ENCODE data around the gene NAGA. TPM values are rescaled to one million over a fixed set of nuclear protein-coding genes. Genes with fewer than 3 reads are reported as not detected.

The NAGA gene
- total and polyA plus RNA-seq, 9 donors = 15.1 to 28.7 (median 22.0) TPM

DNA sequence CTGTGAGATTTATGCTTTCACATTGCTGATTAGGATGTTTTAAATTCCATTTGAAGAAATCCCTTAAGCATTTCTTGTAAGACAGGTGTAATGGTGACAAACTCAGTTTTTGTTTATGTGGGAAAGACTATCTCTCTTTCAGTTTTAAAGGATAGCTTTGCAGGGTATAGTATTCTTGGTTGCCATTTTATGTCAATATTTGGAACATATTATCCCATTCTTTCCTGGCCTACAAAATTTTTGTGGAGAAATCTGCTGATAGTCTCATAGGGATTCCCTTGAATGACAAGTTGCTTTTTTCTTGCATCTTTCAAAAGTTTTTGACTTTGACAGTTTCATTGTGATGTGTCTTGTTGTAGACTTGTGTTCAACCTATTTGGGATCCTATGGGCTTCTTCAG is 28.8 kb downstream of the NAGA start:
- no peaks in the 10 kb centered on the region for H3K27me3 ChIP-seq (ENCODE audit: control insufficient read depth, insufficient read depth, low read length)
- no peak overlapping the region for H3K4me3 ChIP-seq (ENCODE audit: low read length)
- H3K36me3 ChIP-seq (ENCODE audit: control insufficient read depth, insufficient read depth, low read length) = no peaks in the 10 kb centered on the region
- H3K9me3 ChIP-seq (replicated peaks; ENCODE audit: control insufficient read depth, low read depth, low read length) = peaks cover 15% of the 10 kb centered on the region
- no peak overlapping the region for H3K27ac ChIP-seq (ENCODE audit: low read length)
- H3K4me1 ChIP-seq (ENCODE audit: control insufficient read depth, insufficient read depth, low read length) = no peaks in the 10 kb centered on the region
- DNase-seq = no peak

DNA sequence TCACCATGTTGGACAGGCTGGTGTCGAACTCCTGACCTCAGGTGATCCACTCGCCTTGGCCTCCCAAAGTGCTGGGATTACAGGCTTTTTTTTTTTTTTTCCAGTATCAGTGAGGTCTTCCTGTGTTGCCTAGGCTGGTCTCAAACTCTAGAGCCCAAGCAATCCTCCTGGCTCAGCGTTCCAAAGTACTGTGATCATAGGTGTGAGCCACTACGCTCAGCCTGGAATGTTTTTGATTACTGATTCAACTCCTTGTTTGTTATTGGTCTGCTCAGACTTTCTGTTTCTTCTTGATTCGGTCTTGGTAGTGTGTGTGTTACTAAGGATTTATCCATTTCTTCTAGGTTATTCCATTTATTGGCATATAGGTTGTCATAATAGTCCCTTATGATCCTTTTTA is 31.3 kb downstream of the NAGA start:
- Histone ChIP-seq H3K27me3 (ENCODE audit: control insufficient read depth, insufficient read depth, low read length) (no peaks in the 10 kb centered on the region), H3K4me1 (ENCODE audit: control insufficient read depth, insufficient read depth, low read length) (no peaks in the 10 kb centered on the region), H3K4me3 (ENCODE audit: low read length) (no peak overlapping the region), H3K27ac (ENCODE audit: low read length) (no peak overlapping the region), H3K36me3 (ENCODE audit: control insufficient read depth, insufficient read depth, low read length) (no peaks in the 10 kb centered on the region), H3K9me3 (replicated peaks; ENCODE audit: control insufficient read depth, low read depth, low read length) (peaks cover 15% of the 10 kb centered on the region)
- WGBS (ENCODE audit: insufficient coverage) = no CpG with 5 or more reads among the region's 5 CpGs
- no peak for DNase-seq

DNA sequence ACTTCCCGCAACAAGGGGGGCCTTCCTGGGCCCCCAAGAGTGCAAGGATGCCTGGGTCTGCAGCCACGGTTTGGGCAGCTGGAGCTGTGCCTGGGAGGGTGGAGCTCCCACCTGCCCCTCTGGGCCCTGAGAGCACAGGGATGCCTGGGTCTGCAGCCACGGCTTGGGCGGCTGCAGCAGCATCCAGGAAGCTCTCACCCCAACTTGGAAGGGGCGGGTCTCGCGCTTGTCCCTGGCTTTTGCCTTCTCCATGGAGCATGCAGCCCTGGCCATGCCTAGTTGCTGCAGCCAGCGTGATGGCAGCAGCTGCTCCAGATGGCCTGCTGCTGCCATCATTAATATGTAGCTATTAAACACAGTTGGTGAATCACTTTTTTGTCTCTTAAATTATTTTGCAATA is 35.4 kb downstream of the NAGA start:
- no peak overlapping the region for H3K27ac ChIP-seq (ENCODE audit: low read length)
- 78% methylated on average over 7 of the region's 8 CpGs for WGBS (ENCODE audit: insufficient coverage)
- H3K4me1 ChIP-seq (ENCODE audit: control insufficient read depth, insufficient read depth, low read length) = no peaks in the 10 kb centered on the region
- H3K9me3 ChIP-seq (replicated peaks; ENCODE audit: control insufficient read depth, low read depth, low read length) = peaks cover 10% of the 10 kb centered on the region
- no peak overlapping the region for H3K4me3 ChIP-seq (ENCODE audit: low read length)
- no peaks in the 10 kb centered on the region for H3K27me3 ChIP-seq (ENCODE audit: control insufficient read depth, insufficient read depth, low read length)
- no peaks in the 10 kb centered on the region for H3K36me3 ChIP-seq (ENCODE audit: control insufficient read depth, insufficient read depth, low read length)
- DNase-seq = no peak

DNA sequence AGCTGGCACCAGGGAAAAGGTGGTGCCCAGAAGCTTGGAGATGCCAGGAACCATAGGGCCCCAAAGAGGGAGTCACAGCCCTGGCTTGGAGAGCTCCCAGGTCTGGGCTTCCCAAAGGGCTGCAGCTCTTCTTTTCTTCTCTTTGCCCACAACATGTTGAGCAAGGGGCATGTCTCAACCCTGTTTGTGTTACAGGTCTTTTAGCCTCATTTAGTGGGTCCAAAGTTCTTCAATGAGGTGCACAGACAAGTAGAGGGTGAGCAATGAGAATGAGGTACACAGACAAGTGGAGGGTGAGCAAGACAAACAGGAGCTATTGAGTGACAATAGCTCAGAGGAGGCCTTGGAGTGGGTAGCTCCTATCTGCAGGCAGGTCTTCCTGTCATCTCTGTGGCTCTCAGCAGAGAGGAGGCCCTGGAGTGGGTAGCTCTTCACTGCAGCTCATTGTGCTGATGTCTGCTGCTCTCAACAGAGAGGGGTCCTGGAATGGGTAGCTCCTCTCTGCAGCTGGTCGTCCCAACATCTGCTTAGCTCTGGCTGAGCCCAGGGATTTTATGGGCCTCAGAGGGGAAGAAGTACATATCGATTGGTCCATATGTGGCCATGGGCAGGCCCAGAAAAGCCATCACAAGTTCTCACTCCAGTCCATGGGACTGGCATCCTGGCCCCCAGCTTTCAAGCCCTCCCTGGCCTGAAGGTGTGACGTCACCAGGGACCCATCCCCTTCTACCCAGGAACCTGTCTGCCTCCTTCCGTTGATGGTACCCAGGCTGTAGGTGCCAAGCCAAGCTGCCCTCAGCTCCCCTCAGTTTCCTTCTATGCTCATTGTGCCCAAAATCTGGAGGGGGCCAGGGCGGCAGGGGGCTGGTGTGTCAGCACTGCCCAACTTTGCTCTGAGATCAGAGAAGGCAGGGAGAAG is 37.1 kb downstream of the NAGA start:
- WGBS (ENCODE audit: insufficient coverage) = 86% methylated on average over 5 of the region's 5 CpGs
- no peak for DNase-seq
- Histone ChIP-seq H3K27ac (ENCODE audit: low read length) (no peak overlapping the region), H3K4me3 (ENCODE audit: low read length) (no peak overlapping the region), H3K9me3 (replicated peaks; ENCODE audit: control insufficient read depth, low read depth, low read length) (peaks cover 10% of the 10 kb centered on the region), H3K36me3 (ENCODE audit: control insufficient read depth, insufficient read depth, low read length) (no peaks in the 10 kb centered on the region), H3K4me1 (ENCODE audit: control insufficient read depth, insufficient read depth, low read length) (no peaks in the 10 kb centered on the region), H3K27me3 (ENCODE audit: control insufficient read depth, insufficient read depth, low read length) (no peaks in the 10 kb centered on the region)

DNA sequence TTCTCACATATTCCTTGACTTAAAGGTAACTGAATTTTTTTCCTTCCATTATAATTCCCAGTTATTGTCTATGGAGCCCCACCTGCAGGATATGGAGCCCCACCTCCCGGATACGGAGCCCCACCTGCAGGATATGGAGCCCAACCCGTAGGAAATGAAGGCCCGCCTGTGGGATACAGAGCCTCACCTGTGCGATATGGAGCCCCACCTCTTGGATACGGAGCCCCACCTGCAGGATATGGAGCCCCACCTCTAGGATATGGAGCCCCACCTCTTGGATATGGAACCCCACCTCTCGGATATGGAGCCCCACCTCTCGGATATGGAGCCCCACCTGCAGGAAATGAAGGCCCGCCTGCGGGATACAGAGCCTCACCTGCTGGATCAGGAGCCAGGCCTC is 43.9 kb downstream of the NAGA start:
- H3K27me3 ChIP-seq (ENCODE audit: control insufficient read depth, insufficient read depth, low read length) = no peaks in the 10 kb centered on the region
- 87% methylated on average over 8 of the region's 10 CpGs for WGBS (ENCODE audit: insufficient coverage)

DNA sequence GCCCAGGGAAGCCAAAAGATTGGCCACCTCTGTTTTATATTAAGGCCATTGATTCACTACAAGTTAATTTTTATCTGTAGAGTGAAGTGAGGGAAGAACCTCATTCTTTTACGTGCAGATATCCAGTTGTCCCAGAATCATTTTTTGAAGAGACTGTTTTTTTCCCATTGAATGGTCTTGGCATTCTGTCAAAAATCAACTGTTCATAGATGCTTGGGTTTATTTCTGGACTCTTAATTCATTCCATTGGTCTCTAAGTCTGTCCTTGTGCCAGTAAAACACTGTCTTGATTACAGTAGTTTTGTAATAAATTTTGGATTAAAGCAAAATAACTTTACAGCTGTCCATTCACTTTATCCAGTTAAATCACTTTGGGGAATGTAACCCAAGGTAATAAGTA is 45.2 kb downstream of the NAGA start:
- Histone ChIP-seq H3K4me3 (ENCODE audit: low read length) (no peak overlapping the region), H3K27me3 (ENCODE audit: control insufficient read depth, insufficient read depth, low read length) (no peaks in the 10 kb centered on the region), H3K4me1 (ENCODE audit: control insufficient read depth, insufficient read depth, low read length) (no peaks in the 10 kb centered on the region), H3K27ac (ENCODE audit: low read length) (no peak overlapping the region), H3K9me3 (replicated peaks; ENCODE audit: control insufficient read depth, low read depth, low read length) (no peaks in the 10 kb centered on the region), H3K36me3 (ENCODE audit: control insufficient read depth, insufficient read depth, low read length) (no peaks in the 10 kb centered on the region)
- WGBS (ENCODE audit: insufficient coverage) = no CpG with 5 or more reads among the region's 1 CpG
- DNase-seq = peak; percentile 20

More for the DNA sequence above, 43.9 kb downstream of the NAGA start:
- DNase-seq = no peak
- no peak overlapping the region for H3K4me3 ChIP-seq (ENCODE audit: low read length)
- no peaks in the 10 kb centered on the region for H3K36me3 ChIP-seq (ENCODE audit: control insufficient read depth, insufficient read depth, low read length)
- H3K27ac ChIP-seq (ENCODE audit: low read length) = no peak overlapping the region
- no peaks in the 10 kb centered on the region for H3K9me3 ChIP-seq (replicated peaks; ENCODE audit: control insufficient read depth, low read depth, low read length)
- H3K4me1 ChIP-seq (ENCODE audit: control insufficient read depth, insufficient read depth, low read length) = no peaks in the 10 kb centered on the region

DNA sequence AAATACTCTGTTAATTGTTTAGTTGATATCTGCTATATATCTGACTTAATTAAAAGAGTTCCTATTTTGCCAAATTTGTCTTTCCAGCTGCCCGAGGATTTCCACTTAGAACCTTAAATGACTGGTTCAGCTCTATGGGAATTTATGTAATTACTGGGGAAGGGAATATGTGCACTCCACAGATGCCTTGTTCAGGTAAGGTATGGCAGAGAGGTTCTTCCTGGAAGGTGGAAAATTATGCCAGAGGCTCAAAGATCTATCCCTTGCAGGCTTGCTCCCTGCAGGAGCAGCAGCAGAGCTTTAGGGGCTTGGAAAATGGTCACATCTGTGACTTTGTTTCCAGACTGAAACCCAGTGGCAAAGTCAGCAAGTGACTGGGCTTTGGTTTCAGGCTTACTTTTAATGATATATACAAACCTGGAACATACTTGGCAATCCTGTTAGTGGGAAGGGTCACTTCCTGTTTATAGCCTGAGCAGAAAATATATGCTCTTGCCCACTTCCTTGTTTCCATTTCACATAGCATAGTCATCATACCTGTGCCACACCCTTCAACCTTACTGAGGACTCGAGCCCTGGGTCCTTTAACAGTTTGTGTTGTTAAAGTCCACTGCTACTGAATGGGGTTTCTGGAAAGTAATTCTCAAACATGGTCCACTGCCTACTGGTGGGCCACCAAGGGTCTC is 48.3 kb downstream of the NAGA start:
- Histone ChIP-seq H3K4me1 (ENCODE audit: control insufficient read depth, insufficient read depth, low read length) (no peaks in the 10 kb centered on the region), H3K4me3 (ENCODE audit: low read length) (no peak overlapping the region), H3K27ac (ENCODE audit: low read length) (no peak overlapping the region), H3K27me3 (ENCODE audit: control insufficient read depth, insufficient read depth, low read length) (no peaks in the 10 kb centered on the region), H3K36me3 (ENCODE audit: control insufficient read depth, insufficient read depth, low read length) (no peaks in the 10 kb centered on the region), H3K9me3 (replicated peaks; ENCODE audit: control insufficient read depth, low read depth, low read length) (no peaks in the 10 kb centered on the region)
- no peak for DNase-seq
- no CpG with 5 or more reads among the region's 2 CpGs for WGBS (ENCODE audit: insufficient coverage)

DNA sequence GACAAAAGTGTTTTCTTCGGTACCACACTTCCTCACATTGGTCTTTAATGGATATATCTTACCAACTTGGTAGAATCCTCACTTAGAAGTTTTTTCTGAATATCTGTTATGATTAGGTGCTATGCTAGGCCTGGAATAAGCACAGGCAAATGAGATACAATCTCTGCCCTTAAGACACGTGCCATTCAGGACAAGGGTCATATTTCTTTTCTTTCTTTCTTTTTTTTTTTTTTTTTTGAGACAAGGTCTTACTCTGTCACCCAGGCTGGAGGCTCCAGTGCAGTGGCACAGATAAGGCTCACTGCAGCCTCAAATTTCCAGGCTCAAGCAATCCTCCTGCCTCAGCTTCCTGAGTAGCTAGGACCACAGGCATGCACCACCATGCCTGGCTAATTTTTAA is 49.0 kb downstream of the NAGA start:
- Histone ChIP-seq H3K4me1 (ENCODE audit: control insufficient read depth, insufficient read depth, low read length) (no peaks in the 10 kb centered on the region), H3K36me3 (ENCODE audit: control insufficient read depth, insufficient read depth, low read length) (no peaks in the 10 kb centered on the region), H3K27me3 (ENCODE audit: control insufficient read depth, insufficient read depth, low read length) (no peaks in the 10 kb centered on the region), H3K9me3 (replicated peaks; ENCODE audit: control insufficient read depth, low read depth, low read length) (no peaks in the 10 kb centered on the region), H3K27ac (ENCODE audit: low read length) (no peak overlapping the region), H3K4me3 (ENCODE audit: low read length) (no peak overlapping the region)
- WGBS (ENCODE audit: insufficient coverage) = 40% methylated on average over 1 of the region's 2 CpGs
- DNase-seq = no peak

DNA sequence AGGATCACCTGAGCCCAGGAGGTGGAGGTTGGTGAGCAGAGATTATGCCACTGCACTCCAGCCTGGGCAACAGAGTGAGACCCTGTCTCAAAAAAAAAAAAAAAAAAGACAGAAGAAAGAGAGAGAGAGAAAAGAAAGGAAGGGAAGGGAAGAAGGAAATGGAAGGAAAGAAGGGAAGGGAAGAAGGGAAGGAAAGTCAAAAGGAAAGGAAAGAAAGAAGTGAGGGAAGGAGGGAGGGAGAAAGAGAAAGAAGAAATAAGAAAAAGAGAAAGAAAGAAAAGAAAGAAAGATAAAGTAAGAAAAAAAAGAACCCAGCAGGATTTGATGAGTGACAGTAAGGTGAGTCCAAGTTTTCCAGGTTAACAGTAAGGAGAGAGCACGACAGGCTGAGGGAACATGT is 52.4 kb downstream of the NAGA start:
- no CpG with 5 or more reads among the region's 1 CpG for WGBS (ENCODE audit: insufficient coverage)
- DNase-seq = no peak
- no peaks in the 10 kb centered on the region for H3K4me1 ChIP-seq (ENCODE audit: control insufficient read depth, insufficient read depth, low read length)

DNA sequence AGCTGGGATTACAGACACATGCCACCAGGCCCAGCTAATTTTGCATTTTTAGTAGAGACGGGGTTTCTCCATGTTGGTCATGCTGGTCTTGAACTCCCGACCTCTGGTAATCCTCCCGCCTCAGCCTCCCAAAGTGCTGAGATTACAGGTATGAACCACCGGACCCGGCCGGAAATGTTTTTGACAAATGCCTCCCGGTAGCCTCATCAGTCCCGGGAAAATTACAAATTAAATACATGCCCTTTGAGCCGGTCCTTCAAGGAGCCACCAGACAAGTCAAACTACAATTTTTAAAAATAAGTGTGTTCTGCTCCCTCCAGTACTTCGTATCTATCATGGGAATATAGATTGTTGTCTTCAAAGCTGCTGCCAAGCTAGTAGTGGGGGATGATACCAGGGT is 54.5 kb downstream of the NAGA start:
- no peak for DNase-seq
- H3K27ac ChIP-seq (ENCODE audit: low read length) = no peak overlapping the region
- no peaks in the 10 kb centered on the region for H3K4me1 ChIP-seq (ENCODE audit: control insufficient read depth, insufficient read depth, low read length)
- H3K4me3 ChIP-seq (ENCODE audit: low read length) = no peak overlapping the region
- H3K27me3 ChIP-seq (ENCODE audit: control insufficient read depth, insufficient read depth, low read length) = no peaks in the 10 kb centered on the region
- WGBS (ENCODE audit: insufficient coverage) = 74% methylated on average over 3 of the region's 10 CpGs
- peaks cover under 1% of the 10 kb centered on the region for H3K9me3 ChIP-seq (replicated peaks; ENCODE audit: control insufficient read depth, low read depth, low read length)
- no peaks in the 10 kb centered on the region for H3K36me3 ChIP-seq (ENCODE audit: control insufficient read depth, insufficient read depth, low read length)

More for the DNA sequence above, 52.4 kb downstream of the NAGA start:
- Histone ChIP-seq H3K4me3 (ENCODE audit: low read length) (no peak overlapping the region), H3K9me3 (replicated peaks; ENCODE audit: control insufficient read depth, low read depth, low read length) (no peaks in the 10 kb centered on the region), H3K36me3 (ENCODE audit: control insufficient read depth, insufficient read depth, low read length) (no peaks in the 10 kb centered on the region), H3K27ac (ENCODE audit: low read length) (no peak overlapping the region), H3K27me3 (ENCODE audit: control insufficient read depth, insufficient read depth, low read length) (no peaks in the 10 kb centered on the region)
